Body of pancreas (tissue), 4 donors: ENCODE data around the gene RAD54L.

ENCODE experiments used
- POLR2A ChIP-seq, 3 donors: fragments of 450-650 bp; IDR thresholded peaks; one replicate each; pipeline ENCODE4 v1.6.1; 2016; ENCODE audit warnings: antibody characterized with exemption in 3 of 3, mild to moderate bottlenecking in 2 of 3
- TF ChIP-seq, protein P1 (sequence below), 7 experiments: fragments of 450-650 bp in 4 of 7; fragments of 200-600 bp in 3 of 7; sonication (generic) in 3 of 7; IDR thresholded peaks; one replicate each; pipeline ENCODE4 v1.5.1; 2016 to 2019; ENCODE audit warnings: antibody characterized with exemption in 7 of 7

DNA sequence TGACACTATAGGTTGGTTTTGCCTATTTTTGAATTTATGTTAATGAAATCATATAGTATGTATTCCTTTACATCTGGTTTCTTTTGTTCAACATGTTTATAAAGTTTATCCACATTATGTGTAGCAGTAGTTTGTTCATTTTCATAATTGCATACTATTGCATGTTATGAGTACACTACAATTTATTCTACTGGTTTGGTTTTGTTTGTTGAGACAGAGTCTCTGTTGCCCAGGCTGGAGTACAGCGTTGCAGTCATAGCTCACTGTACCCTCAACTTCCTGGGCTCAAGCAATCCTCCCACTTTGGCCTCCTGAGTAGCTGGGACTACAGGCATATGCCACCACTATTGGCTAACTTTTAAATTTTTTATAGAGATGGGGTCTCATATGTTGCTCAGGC lies 21.0 kb downstream of the RAD54L start:
- TF ChIP-seq, protein P1, sequence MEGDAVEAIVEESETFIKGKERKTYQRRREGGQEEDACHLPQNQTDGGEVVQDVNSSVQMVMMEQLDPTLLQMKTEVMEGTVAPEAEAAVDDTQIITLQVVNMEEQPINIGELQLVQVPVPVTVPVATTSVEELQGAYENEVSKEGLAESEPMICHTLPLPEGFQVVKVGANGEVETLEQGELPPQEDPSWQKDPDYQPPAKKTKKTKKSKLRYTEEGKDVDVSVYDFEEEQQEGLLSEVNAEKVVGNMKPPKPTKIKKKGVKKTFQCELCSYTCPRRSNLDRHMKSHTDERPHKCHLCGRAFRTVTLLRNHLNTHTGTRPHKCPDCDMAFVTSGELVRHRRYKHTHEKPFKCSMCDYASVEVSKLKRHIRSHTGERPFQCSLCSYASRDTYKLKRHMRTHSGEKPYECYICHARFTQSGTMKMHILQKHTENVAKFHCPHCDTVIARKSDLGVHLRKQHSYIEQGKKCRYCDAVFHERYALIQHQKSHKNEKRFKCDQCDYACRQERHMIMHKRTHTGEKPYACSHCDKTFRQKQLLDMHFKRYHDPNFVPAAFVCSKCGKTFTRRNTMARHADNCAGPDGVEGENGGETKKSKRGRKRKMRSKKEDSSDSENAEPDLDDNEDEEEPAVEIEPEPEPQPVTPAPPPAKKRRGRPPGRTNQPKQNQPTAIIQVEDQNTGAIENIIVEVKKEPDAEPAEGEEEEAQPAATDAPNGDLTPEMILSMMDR (IDR thresholded peaks at IDR 0.05) = no peak
- TF ChIP-seq POLR2A (IDR thresholded peaks at IDR 0.05) = no peak
